ENCODE results near the gene NNAT.

DNA sequence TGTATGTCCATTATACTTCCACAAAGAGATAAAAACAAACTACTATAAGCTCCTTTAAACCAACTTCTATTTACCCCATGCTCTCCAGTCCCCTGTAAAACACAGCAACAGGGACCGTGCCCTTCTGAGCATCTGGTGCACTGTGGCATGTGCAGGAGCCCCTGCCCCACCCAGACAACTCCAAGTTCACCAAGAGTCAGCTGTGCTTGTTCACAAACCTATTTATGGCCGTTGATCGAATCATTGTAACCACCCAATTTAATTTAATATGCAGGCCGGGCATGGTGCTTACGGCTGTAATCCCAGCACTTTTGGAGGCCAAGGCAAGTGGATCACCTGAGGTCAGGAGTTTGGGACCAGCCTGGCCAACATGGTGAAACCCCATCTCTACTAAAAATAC, 20.3 kb downstream of the NNAT start:
- TF ChIP-seq, protein P1, sequence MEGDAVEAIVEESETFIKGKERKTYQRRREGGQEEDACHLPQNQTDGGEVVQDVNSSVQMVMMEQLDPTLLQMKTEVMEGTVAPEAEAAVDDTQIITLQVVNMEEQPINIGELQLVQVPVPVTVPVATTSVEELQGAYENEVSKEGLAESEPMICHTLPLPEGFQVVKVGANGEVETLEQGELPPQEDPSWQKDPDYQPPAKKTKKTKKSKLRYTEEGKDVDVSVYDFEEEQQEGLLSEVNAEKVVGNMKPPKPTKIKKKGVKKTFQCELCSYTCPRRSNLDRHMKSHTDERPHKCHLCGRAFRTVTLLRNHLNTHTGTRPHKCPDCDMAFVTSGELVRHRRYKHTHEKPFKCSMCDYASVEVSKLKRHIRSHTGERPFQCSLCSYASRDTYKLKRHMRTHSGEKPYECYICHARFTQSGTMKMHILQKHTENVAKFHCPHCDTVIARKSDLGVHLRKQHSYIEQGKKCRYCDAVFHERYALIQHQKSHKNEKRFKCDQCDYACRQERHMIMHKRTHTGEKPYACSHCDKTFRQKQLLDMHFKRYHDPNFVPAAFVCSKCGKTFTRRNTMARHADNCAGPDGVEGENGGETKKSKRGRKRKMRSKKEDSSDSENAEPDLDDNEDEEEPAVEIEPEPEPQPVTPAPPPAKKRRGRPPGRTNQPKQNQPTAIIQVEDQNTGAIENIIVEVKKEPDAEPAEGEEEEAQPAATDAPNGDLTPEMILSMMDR (IDR thresholded peaks at IDR 0.05; ENCODE audit: borderline replicate concordance, extremely low read depth, low read length, poor library complexity, severe bottlenecking) = no peak
- no peak for TF ChIP-seq EZH2 (IDR thresholded peaks at IDR 0.05; ENCODE audit: borderline replicate concordance, low read depth, low read length, severe bottlenecking)
